T-helper 2 cell treated with Interferon-gamma antibody and Interleukin-4, amounts not matched to agents 5 μg/mL and 100 μg/mL, for 36 hours (primary cell): ENCODE measurements around the gene TOP1.
"Not testable (repeated sequence)": the region's sequence is repeated elsewhere in the genome, so short reads cannot be mapped to it uniquely, and the experiment has no call there.

Experiments
- DNase-seq: peaks from one replicate; pipeline ENCODE4 v3.0.0; 2021; ENCODE audit warnings: low spot score
- H3K27ac Mint-ChIP-seq: one replicate; pipeline ENCODE4 v1.8.0; 2021; ENCODE audit warnings: mild to moderate bottlenecking, mixed read lengths
- H3K27me3 Mint-ChIP-seq: one replicate; pipeline ENCODE4 v1.8.0; 2021; ENCODE audit warnings: low read depth, mixed read lengths
- H3K36me3 Mint-ChIP-seq: one replicate; pipeline ENCODE4 v1.8.0; 2021; ENCODE audit warnings: low read depth, mixed read lengths
- H3K4me1 Mint-ChIP-seq: one replicate; pipeline ENCODE4 v1.8.0; 2021; ENCODE audit warnings: low read depth, mixed read lengths
- H3K4me3 Mint-ChIP-seq: one replicate; pipeline ENCODE4 v1.8.0; 2022; ENCODE audit warnings: mild to moderate bottlenecking, moderate library complexity, mixed read lengths
- H3K9me3 Mint-ChIP-seq: one replicate; pipeline ENCODE4 v1.8.0; 2021; ENCODE audit warnings: mixed read lengths

The TOP1 gene

GRCh38 chr20:41091927-41092326 lies 63.3 kb downstream of the TOP1 start:
- H3K4me3 Mint-ChIP-seq, result no peak overlapping the region
- H3K9me3 Mint-ChIP-seq, result no peaks in the 10 kb centered on the region
- DNase-seq, result no peak
- H3K27me3 Mint-ChIP-seq, result no peaks in the 10 kb centered on the region
- peaks cover 54% of the 10 kb centered on the region for H3K36me3 Mint-ChIP-seq
- no peak overlapping the region for H3K27ac Mint-ChIP-seq
- H3K4me1 Mint-ChIP-seq, result peaks cover 10% of the 10 kb centered on the region

GRCh38 chr20:41094353-41095055 lies 65.9 kb downstream of the TOP1 start:
- no peaks in the 10 kb centered on the region for H3K27me3 Mint-ChIP-seq
- DNase-seq, result no peak
- H3K27ac Mint-ChIP-seq, result no peak overlapping the region
- no peaks in the 10 kb centered on the region for H3K9me3 Mint-ChIP-seq
- no peak overlapping the region for H3K4me3 Mint-ChIP-seq
- peaks cover 61% of the 10 kb centered on the region for H3K36me3 Mint-ChIP-seq
- peaks cover 4% of the 10 kb centered on the region for H3K4me1 Mint-ChIP-seq

GRCh38 chr20:41095110-41095969 lies 66.7 kb downstream of the TOP1 start:
- no peaks in the 10 kb centered on the region for H3K27me3 Mint-ChIP-seq
- peak; percentile 42 for DNase-seq
- H3K4me1 Mint-ChIP-seq, result peaks cover 4% of the 10 kb centered on the region
- peaks cover 59% of the 10 kb centered on the region for H3K36me3 Mint-ChIP-seq
- no peak overlapping the region for H3K27ac Mint-ChIP-seq
- H3K9me3 Mint-ChIP-seq, result no peaks in the 10 kb centered on the region
- H3K4me3 Mint-ChIP-seq, result no peak overlapping the region

- no peaks in the 10 kb centered on the region for H3K9me3 Mint-ChIP-seq
- H3K4me1 Mint-ChIP-seq, result peaks cover 4% of the 10 kb centered on the region
- DNase-seq, result no peak
- H3K4me3 Mint-ChIP-seq, result no peak overlapping the region
- H3K27me3 Mint-ChIP-seq, result no peaks in the 10 kb centered on the region
- H3K36me3 Mint-ChIP-seq, result peaks cover 57% of the 10 kb centered on the region
- H3K27ac Mint-ChIP-seq, result no peak overlapping the region
Observed at GRCh38 chr20:41098703-41099250, 70.2 kb downstream of the TOP1 start.

DNA sequence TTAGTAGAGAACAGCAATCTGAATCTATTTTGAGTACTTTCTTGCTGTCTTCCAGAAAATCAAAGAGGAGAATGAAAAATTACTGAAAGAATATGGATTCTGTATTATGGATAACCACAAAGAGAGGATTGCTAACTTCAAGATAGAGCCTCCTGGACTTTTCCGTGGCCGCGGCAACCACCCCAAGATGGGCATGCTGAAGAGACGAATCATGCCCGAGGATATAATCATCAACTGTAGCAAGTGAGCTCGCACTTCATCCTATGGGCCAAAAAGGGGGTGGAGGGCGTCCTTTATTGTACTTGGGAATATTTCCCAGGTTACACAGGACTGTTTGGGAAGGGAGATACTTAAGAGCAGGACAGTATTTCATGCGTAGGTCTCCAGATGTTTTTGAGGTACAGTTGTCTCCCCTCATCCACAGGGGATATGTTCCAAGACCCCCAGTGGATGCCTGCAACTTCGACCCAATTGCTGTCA lies 71.4 kb downstream of the TOP1 start:
- Mint-ChIP-seq H3K4me3 (no peak overlapping the region), H3K9me3 (no peaks in the 10 kb centered on the region), H3K36me3 (peaks cover 54% of the 10 kb centered on the region), H3K27me3 (no peaks in the 10 kb centered on the region), H3K4me1 (peaks cover 4% of the 10 kb centered on the region), H3K27ac (no peak overlapping the region)
- no peak for DNase-seq

GRCh38 chr20:41101660-41102059 lies 73.0 kb downstream of the TOP1 start:
- H3K4me3 Mint-ChIP-seq, result no peak overlapping the region
- peaks cover 52% of the 10 kb centered on the region for H3K36me3 Mint-ChIP-seq

GRCh38 chr20:41108531-41108930 lies 79.9 kb downstream of the TOP1 start:
- Mint-ChIP-seq H3K27me3 (no peaks in the 10 kb centered on the region), H3K36me3 (peaks cover 49% of the 10 kb centered on the region), H3K4me1 (no peaks in the 10 kb centered on the region), H3K4me3 (no peak overlapping the region), H3K9me3 (no peaks in the 10 kb centered on the region), H3K27ac (no peak overlapping the region)
- no peak for DNase-seq

More at GRCh38 chr20:41101660-41102059, 73.0 kb downstream of the TOP1 start:
- H3K27ac Mint-ChIP-seq, result no peak overlapping the region
- no peak for DNase-seq
- H3K4me1 Mint-ChIP-seq, result no peaks in the 10 kb centered on the region
- H3K27me3 Mint-ChIP-seq, result no peaks in the 10 kb centered on the region
- H3K9me3 Mint-ChIP-seq, result no peaks in the 10 kb centered on the region

DNA sequence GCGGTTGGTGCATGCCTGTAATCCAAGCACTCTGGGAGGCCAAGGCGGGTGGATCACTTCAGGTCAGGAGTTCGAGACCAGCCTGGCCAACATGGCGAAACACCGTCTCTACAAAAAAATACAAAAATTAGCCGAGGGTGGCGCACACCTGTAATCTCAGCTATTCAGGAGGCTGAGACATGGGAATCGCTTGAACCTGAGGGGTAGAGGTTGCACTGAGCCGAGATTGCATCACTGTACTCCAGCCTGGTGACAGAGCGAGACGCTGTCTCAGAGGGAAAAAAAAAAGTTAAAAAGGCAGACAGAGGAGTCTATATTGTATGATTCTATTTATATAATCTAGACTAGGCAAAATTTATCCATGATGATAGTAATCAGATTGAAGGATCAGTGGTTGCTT lies 81.4 kb downstream of the TOP1 start:
- Mint-ChIP-seq H3K27ac (peak overlapping the region; percentile 27), H3K36me3 (peaks cover 55% of the 10 kb centered on the region), H3K27me3 (no peaks in the 10 kb centered on the region), H3K4me1 (no peaks in the 10 kb centered on the region), H3K9me3 (no peaks in the 10 kb centered on the region), H3K4me3 (no peak overlapping the region)
- no peak for DNase-seq

- no peaks in the 10 kb centered on the region for H3K9me3 Mint-ChIP-seq
- DNase-seq, result no peak
- H3K27me3 Mint-ChIP-seq, result no peaks in the 10 kb centered on the region
- H3K36me3 Mint-ChIP-seq, result peaks cover 62% of the 10 kb centered on the region
- H3K4me3 Mint-ChIP-seq, result no peak overlapping the region
- no peaks in the 10 kb centered on the region for H3K4me1 Mint-ChIP-seq
- no peak overlapping the region for H3K27ac Mint-ChIP-seq
Observed at GRCh38 chr20:41110930-41111577, 82.4 kb downstream of the TOP1 start.

- Mint-ChIP-seq H3K9me3 (no peaks in the 10 kb centered on the region), H3K4me1 (no peaks in the 10 kb centered on the region), H3K27ac (peak overlapping the region; percentile 14), H3K36me3 (peaks cover 66% of the 10 kb centered on the region), H3K27me3 (no peaks in the 10 kb centered on the region), H3K4me3 (no peak overlapping the region)
- no peak for DNase-seq
Observed at GRCh38 chr20:41111578-41111951, 82.9 kb downstream of the TOP1 start.

- peaks cover 68% of the 10 kb centered on the region for H3K36me3 Mint-ChIP-seq
- no peak for DNase-seq
- no peaks in the 10 kb centered on the region for H3K9me3 Mint-ChIP-seq
- H3K4me1 Mint-ChIP-seq, result peaks cover 13% of the 10 kb centered on the region
- no peak overlapping the region for H3K4me3 Mint-ChIP-seq
- no peak overlapping the region for H3K27ac Mint-ChIP-seq
- H3K27me3 Mint-ChIP-seq, result no peaks in the 10 kb centered on the region
Observed at GRCh38 chr20:41116282-41116956, 87.8 kb downstream of the TOP1 start.

DNA sequence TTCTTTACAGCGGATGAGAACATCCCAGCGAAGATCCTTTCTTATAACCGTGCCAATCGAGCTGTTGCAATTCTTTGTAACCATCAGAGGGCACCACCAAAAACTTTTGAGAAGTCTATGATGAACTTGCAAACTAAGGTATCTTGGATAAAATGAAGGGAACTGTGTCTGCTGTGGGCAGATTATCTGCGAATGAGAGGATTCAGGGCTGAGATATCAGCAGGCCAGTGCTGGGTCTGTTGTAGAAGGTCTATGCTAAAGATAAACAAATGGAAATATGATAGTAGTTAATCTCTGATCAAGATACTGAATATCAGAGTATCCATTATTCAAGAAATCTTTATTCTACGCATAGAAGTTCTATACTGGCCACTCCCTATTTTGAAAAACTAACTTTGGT lies 89.5 kb downstream of the TOP1 start:
- not testable (repeated sequence) for H3K27me3 Mint-ChIP-seq, H3K9me3 Mint-ChIP-seq, DNase-seq, H3K27ac Mint-ChIP-seq, H3K4me3 Mint-ChIP-seq
- peaks cover 70% of the 10 kb centered on the region for H3K36me3 Mint-ChIP-seq
- peaks cover 18% of the 10 kb centered on the region for H3K4me1 Mint-ChIP-seq

DNA sequence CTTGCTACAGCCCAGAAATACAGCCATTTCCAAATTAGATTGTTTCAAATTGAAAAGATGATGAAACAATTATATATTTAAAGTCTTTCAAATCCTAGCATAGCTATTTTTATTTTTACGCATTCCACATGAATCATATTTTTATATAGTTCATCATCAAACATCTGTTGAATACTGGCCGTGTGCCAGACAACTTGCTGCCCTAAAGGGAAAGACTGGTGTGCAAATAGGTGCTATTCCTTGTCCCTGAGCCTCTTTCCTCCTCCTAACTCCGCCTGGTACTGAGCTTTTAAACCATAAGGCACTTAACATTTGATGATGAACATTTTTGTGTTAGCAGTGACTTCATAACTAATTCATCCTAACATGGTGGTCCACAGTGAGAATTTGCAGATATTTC lies 90.0 kb downstream of the TOP1 start:
- H3K36me3 Mint-ChIP-seq, result peaks cover 69% of the 10 kb centered on the region
- no peak overlapping the region for H3K27ac Mint-ChIP-seq
- DNase-seq, result no peak
- H3K4me1 Mint-ChIP-seq, result peaks cover 18% of the 10 kb centered on the region
- no peak overlapping the region for H3K4me3 Mint-ChIP-seq
- H3K9me3 Mint-ChIP-seq, result no peaks in the 10 kb centered on the region
- H3K27me3 Mint-ChIP-seq, result no peaks in the 10 kb centered on the region
